ENCODE results near the gene MEGF6. TPM values are rescaled to one million over a fixed set of nuclear protein-coding genes. Genes with fewer than 3 reads are reported as not detected.

The MEGF6 gene
- total and polyA plus RNA-seq, 11 donors = 1.9 to 16.2 (median 5.1) TPM

DNA sequence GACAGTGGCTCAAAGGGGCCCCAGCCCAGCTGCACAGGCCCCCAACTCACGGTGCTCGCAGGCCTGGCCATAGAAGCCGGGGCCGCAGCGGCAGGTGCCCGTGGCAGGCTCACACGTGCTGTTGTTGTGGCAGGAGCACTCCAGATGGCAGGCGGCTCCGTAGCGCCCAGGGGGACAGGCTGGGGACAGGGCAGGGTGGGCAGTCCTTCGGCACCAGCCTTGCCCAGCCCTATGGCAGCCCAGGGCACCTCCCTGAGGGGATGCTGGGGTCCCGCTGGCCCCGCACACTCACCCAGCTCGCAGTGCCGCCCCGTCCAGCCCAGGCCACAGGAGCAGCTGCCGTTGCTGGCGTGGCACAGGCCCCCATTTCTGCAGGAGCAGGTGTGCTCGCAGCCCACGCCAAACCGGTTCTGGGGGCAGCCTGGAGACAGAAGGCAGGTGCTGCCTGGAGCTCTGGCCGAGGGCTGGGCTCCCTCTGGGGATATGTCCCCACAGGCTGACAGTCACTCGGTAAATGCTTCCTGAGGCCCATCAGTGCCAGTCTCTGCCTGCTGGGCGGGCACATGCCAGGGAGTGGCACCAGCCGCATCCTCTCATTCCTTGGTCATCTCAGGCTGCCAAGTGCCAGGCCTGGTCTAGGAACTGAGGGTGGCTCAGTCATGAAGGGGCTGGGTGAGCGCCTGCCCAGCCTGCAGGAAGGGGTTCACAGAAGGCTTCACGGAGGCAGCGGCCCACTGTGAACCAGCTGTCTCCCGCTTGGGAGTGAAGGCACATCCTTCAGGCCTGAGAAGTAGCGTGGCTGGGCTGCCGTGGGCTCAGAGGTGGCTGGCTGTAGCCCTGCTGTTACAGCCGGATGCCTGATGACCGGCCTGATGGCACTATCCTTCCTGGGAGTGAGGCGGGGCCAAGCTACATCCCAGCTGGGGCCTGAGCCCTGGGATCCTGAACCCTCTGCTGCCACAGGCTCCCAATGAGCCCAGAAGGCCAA lies 116.7 kb downstream of the MEGF6 start:
- DNase-seq (no peak), ATAC-seq (no peak)
- Histone ChIP-seq H3K9me3 (no peaks in the 10 kb centered on the region), H3K27ac (no peak overlapping the region), H3K4me3 (no peak overlapping the region), H3K27me3 (no peaks in the 10 kb centered on the region), H3K4me1 (peaks cover 0 to 8% (median 0%) of the 10 kb centered on the region in 12 donors), H3K36me3 (peaks cover 0 to 3% (median 0%) of the 10 kb centered on the region in 9 donors)
- TF ChIP-seq, protein P1, sequence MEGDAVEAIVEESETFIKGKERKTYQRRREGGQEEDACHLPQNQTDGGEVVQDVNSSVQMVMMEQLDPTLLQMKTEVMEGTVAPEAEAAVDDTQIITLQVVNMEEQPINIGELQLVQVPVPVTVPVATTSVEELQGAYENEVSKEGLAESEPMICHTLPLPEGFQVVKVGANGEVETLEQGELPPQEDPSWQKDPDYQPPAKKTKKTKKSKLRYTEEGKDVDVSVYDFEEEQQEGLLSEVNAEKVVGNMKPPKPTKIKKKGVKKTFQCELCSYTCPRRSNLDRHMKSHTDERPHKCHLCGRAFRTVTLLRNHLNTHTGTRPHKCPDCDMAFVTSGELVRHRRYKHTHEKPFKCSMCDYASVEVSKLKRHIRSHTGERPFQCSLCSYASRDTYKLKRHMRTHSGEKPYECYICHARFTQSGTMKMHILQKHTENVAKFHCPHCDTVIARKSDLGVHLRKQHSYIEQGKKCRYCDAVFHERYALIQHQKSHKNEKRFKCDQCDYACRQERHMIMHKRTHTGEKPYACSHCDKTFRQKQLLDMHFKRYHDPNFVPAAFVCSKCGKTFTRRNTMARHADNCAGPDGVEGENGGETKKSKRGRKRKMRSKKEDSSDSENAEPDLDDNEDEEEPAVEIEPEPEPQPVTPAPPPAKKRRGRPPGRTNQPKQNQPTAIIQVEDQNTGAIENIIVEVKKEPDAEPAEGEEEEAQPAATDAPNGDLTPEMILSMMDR (IDR thresholded peaks at IDR 0.05) = no peak
- TF ChIP-seq POLR2A (IDR thresholded peaks at IDR 0.05) = no peak
- intact Hi-C loops (cut with DNase I) = loop anchor here in 7 of 10 donors (5.0 to 10.0 kb wide), 4 partner anchors 68 to 230 kb away; no protein-coding TSS in a partner anchor
- 90 to 95% (median 92%) methylated on average over 21 to 34 of the region's 34 CpGs for WGBS, 4 donors

DNA sequence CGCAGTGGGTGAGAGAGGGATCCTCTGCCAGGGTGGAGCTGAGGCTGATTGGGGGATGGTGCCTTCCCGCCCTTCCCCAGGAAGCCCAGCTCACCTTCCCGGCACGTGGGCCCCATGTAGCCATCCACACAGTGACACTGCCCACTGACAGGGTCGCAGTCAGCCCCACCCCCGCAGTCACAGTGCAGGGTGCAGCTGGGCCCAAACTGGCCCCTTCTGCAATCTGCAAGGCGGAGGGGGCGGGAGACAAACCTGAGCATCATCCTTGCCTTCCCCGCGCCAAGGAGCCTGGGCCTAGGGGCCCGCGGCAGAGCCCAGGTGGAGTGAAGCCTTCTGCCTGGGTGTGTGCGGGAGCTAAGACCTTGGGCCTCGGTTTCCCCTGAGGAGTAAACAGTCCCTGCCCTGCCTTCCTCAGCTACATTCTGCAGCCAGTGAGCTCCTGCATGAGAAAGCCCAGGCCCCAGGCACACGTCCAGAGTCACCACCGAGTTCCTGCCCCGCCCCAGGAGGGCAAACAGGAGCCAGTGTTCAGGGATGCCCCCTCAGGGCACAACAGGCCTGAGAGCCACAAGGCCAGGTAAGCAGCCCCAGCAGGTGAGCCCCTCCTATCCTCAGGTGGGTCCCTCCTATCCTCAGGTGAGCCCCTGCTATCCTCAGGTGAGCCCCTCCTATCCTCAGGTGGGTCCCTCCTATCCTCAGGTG lies 118.6 kb downstream of the MEGF6 start:
- no peak for ATAC-seq
- intact Hi-C loops (cut with DNase I) = loop anchor here in 7 of 10 donors (2.0 to 10.0 kb wide), 5 partner anchors 70 to 232 kb away; no protein-coding TSS in a partner anchor
- Histone ChIP-seq H3K27me3 (no peaks in the 10 kb centered on the region), H3K27ac (no peak overlapping the region), H3K9me3 (peaks cover 0 to 11% (median 0%) of the 10 kb centered on the region in 12 donors), H3K4me3 (no peak overlapping the region), H3K36me3 (no peaks in the 10 kb centered on the region), H3K4me1 (peaks cover 0 to 8% (median 0%) of the 10 kb centered on the region in 12 donors)
- TF ChIP-seq POLR2A (IDR thresholded peaks at IDR 0.05) = no peak
- TF ChIP-seq, protein P1 (IDR thresholded peaks at IDR 0.05) = no peak
- no peak for DNase-seq
- 65 to 93% (median 88%) methylated on average over 4 to 17 of the region's 17 CpGs for WGBS, 4 donors

DNA sequence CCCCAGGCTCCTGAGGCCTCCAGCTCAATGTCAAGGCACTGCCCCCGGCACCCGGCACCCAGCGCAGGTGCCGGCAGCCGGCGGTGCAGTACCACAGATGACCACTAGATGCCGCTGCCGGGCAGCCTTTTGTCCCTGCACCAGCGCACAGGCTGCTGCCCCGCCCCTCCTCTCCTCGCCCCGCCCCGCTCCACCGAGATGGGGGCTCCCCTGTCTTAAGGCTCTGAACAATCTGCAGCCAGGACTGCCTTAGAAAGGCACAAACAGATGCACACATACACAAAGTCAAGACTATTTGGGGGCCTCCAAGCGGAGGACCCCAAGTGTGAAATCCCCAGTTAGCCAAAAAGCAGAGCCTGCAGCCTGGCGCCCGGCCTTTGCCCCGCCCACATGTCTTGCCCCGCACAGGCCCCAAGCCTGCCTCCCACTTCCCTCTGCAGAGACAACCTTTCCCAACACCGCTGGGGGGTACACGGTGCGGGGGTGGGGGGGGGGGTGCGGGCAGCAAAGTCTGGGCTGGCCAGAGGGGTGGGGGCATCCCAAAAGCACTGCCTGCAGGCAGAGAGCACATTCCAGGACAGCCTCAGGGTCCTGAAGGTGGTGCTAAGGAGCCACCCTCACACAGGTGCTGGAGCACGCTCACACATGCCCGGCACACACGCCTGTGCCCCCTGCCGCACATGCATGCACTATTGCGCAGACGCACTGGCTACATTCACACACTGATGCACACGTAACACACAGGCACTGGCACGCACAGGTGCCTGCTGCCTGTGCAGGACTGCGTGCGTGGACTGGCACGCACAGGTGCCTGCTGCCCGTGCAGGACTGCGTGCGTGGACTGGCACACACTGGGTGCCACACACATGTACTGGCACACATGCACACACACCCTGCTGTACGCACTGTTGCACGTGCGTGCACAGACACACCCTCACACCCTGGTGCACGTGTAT lies 119.7 kb downstream of the MEGF6 start:
- H3K4me3 ChIP-seq = peak overlapping the region in 1 of 12 donors; percentile 22

More for the DNA sequence above, 119.7 kb downstream of the MEGF6 start:
- Histone ChIP-seq H3K9me3 (peaks cover 0 to 13% (median 0%) of the 10 kb centered on the region in 12 donors), H3K4me1 (peaks cover 0 to 8% (median 0%) of the 10 kb centered on the region in 12 donors), H3K36me3 (no peaks in the 10 kb centered on the region), H3K27me3 (peaks cover 0 to under 1% (median 0%) of the 10 kb centered on the region in 9 donors), H3K27ac (no peak overlapping the region)
- DNase-seq (peak; percentile 71 to 90 (median 76)), ATAC-seq (peak; percentile 60 to 87 (median 82))
- TF ChIP-seq, protein P1 (IDR thresholded peaks at IDR 0.05) = peak; percentile 99 to 100 (median 100)
- TF ChIP-seq POLR2A (IDR thresholded peaks at IDR 0.05) = no peak
- intact Hi-C loops (cut with DNase I) = loop anchor here (1.0 to 10.0 kb wide), 7 partner anchors 71 to 233 kb away; no protein-coding TSS in a partner anchor
- 41 to 76% (median 52%) methylated on average over 19 to 41 of the region's 41 CpGs for whole genome bisulfite sequencing, 4 donors

Measured in heart left ventricle (tissue), 16 donors.